ENCODE results near the gene DNAJB8.

- TF ChIP-seq CTCF (IDR thresholded peaks at IDR 0.05; ENCODE audit: low read depth, low read length) = no peak
- no peak for TF ChIP-seq MYC (IDR thresholded peaks at IDR 0.05; ENCODE audit: low read depth, low read length)
- no peak for TF ChIP-seq POLR2A (IDR thresholded peaks at IDR 0.05; ENCODE audit: extremely low read depth, insufficient read length)
- TF ChIP-seq MAX (IDR thresholded peaks at IDR 0.05; ENCODE audit: low read depth, low read length) = no peak
Observed at GRCh38 chr3:128454310-128454618, 12.4 kb downstream of the DNAJB8 start.

Measured in NB4 (cell line).